ENCODE measurements around the gene FADS6.

FADS6 gene, protein sequence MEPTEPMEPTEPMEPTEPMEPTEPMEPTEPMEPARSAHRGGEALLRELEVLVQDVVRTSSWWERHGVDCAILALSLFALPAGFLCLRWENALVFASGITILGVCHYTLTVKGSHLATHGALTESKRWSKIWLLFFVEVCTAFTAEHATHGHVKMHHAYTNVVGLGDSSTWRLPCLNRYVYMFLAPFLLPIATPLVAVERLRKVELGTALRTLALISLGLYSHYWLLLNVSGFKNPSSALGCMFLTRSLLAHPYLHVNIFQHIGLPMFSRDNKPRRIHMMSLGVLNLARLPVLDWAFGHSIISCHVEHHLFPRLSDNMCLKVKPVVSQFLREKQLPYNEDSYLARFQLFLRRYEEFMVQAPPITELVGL

DNA sequence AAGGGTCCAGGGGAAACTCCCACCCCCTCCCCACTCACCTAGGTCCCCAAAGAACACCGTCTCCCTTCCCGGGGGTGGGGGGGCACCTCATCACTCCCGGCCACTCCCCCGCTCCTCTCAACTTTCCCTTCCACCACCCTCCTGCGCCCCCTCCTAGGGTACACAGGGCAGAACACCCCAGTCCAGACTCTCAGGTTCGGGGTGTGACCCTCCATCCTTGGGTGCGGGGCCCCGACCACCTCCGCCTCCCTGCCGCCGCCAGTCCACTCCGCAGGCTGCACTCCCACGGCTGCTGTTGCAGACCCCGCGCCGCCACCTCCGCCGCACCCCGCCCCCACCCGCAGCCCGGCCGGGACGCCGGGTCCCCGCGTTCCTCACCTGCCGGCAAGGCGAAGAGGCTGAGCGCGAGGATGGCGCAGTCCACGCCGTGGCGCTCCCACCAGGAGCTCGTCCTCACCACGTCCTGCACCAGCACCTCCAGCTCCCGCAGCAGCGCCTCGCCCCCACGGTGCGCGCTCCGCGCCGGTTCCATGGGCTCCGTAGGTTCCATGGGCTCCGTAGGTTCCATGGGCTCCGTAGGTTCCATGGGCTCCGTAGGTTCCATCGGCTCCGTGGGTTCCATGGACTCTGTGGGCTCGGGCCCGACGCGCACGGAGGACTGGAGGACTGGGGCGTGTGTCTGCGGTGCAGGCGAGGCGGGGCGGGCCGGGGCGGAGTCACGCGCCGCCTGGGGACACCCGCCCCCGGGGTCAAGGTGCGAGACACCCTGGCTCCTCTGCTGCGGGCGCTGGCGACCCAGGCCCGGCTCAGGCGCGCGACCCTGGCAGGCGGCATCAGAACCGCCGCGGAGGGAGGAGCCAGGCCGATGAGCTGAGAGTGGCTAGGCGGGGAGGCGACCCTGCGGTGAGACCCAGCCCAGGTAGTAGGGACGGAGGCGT is at the start of gene FADS6:
FADS6 (minus strand) TSS at position 660 of the 938 bp plus-strand sequence; CDS start at position 622, 38 bp downstream.
- H3K9me3 Mint-ChIP-seq, result no peaks in the 10 kb centered on the region
- H3K27ac Mint-ChIP-seq, result no peak within 1 kb of the TSS
- H3K27me3 Mint-ChIP-seq, result peaks cover 42% of the 10 kb centered on the region
- H3K4me1 Mint-ChIP-seq (ENCODE audit: low read depth), result peaks cover 3% of the 10 kb centered on the region
- no peaks in the 10 kb centered on the region for H3K36me3 Mint-ChIP-seq (ENCODE audit: low read depth)
- H3K4me3 Mint-ChIP-seq, result peak within 1 kb of the TSS; percentile 47

DNA sequence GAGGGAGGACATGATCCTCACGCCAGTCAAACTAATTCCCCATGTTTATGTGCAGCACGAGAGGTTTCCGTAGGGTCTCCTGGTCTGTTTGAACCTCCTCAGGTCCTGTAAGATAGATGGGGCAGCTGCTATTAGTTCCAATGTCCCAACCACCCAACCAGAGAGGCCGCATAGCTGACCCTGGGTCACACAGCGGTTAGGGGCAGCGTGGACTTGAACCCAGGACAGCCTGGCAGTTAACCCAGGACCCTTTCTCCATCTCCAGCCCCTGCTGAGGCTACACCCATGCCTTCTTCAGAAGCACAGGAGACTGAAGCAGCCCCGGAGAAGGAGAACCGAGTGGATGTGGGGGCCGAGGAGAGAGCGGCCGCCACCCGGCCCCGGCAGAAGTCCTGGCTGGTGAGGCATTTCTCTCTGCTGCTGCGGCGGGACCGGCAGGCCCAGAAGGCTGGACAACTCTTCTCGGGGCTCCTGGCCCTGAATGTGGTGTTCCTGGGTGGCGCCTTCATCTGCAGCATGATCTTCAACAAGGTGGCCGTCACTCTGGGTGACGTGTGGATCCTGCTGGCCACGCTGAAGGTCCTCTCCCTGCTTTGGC is 47.8 kb upstream of the FADS6 start:
- Mint-ChIP-seq H3K4me1 (ENCODE audit: low read depth) (no peaks in the 10 kb centered on the region), H3K9me3 (no peaks in the 10 kb centered on the region), H3K36me3 (ENCODE audit: low read depth) (no peaks in the 10 kb centered on the region), H3K4me3 (no peak overlapping the region), H3K27ac (no peak overlapping the region), H3K27me3 (peaks cover 48% of the 10 kb centered on the region)

DNA sequence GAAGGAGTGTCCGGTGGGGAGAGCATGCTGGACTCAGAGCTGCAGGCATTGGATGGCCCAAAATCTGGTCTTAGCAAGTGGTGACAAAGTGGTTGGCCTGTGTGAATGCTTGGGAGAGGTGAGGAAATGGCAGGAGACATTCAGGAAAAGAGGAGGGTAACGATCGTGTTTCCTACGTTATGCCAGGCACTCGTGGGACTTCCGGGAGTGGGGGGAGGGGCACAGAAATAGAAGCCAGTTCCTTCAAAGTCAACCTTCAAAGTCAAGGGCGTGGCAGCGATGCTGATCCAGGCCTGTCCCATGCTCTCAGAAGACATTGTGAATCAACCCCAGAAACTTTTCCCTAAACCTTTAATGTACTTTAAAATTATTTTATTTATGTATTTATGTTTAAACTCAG is 46.1 kb upstream of the FADS6 start:
- Mint-ChIP-seq H3K9me3 (no peaks in the 10 kb centered on the region), H3K27me3 (peaks cover 52% of the 10 kb centered on the region)

DNA sequence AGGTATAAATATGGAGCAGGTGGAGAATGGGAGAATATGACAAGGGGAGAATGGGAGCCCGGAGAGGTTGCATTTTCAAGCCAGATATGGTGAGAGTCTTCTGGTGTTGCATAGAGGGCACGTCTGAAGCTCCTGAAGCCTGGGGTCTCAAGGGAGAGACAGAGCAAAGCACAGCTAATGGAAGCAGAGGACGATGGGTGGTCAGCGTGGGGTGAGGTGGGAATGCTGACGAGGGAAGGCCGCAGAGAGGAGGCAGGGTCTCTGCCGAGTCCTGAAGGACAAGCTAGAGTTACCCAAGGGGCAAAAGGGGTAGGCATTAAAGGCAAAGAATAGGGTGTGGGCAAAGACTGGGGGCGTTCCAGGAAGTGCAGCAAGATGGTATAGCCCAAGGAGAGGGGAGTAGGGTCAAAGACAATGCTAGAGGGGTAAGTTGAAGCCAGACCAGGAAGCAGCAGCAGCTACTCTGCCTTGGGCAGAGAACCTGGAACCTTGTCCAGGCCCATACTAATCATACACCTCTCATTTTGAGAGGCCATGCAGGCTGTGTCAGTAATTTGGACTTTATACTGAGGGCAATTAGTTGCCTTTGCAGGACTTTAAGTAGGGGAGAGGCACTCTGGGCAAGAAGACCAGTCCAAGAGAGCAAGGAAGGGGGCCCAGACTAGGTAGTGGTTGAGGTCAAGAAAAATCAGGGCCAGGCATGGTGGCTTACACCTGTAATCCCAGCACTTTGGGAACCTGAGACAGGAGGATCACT is 44.9 kb upstream of the FADS6 start:
- Mint-ChIP-seq H3K4me3 (no peak overlapping the region), H3K4me1 (ENCODE audit: low read depth) (no peaks in the 10 kb centered on the region), H3K27me3 (peaks cover 57% of the 10 kb centered on the region), H3K36me3 (ENCODE audit: low read depth) (no peaks in the 10 kb centered on the region), H3K9me3 (no peaks in the 10 kb centered on the region), H3K27ac (no peak overlapping the region)

More for the DNA sequence above, 46.1 kb upstream of the FADS6 start:
- no peak overlapping the region for H3K4me3 Mint-ChIP-seq
- no peaks in the 10 kb centered on the region for H3K36me3 Mint-ChIP-seq (ENCODE audit: low read depth)
- H3K4me1 Mint-ChIP-seq (ENCODE audit: low read depth), result no peaks in the 10 kb centered on the region
- no peak overlapping the region for H3K27ac Mint-ChIP-seq

DNA sequence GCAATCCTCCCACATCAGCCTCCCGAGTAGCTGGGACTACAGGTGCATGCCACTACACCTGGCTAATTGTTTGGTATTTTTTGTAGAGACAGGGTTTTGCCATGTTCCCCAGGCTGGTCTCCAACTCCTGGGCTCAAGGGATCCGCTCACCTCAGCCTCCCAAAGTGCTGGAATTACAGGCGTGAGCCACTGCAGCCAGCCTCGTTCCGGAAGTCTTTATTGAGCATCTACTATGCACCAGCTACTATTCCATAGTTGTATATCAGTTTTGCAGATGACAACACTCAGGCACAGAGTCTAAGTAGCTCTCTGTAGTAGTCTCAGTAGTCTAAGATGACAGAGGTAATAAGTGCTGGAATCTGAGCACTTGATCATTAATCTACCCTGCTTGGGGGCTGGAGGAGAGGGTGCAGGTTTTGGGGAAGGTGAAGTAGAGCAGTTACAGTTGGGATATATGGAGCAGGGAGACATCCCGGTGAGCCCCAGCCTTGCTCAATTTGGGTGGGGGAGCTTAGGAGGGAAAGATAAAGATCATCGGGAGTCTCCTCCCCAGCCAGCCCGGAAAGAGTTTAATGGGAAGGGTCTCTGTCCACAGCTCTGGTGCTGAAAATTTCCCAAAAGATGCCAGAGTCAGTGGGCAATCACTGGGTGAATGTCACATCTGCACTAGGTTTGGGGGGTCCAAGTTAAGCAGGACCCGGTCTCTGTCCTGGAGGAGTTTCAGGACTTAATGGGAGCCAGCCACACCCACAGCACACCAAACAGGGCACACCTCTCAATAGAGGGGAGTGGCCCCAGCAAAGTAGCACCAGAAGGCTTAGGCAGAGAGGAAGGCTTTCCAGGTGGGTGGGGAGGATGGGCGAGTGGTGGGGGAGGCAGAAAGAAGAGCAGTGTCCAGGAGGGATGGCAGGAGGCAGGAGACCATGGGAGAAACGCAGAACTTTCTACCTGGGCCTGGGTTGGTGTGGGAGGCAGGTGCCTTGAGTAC is 43.9 kb upstream of the FADS6 start:
- Mint-ChIP-seq H3K4me1 (ENCODE audit: low read depth) (no peaks in the 10 kb centered on the region), H3K27ac (no peak overlapping the region), H3K27me3 (peaks cover 66% of the 10 kb centered on the region), H3K9me3 (no peaks in the 10 kb centered on the region), H3K4me3 (no peak overlapping the region), H3K36me3 (ENCODE audit: low read depth) (no peaks in the 10 kb centered on the region)

DNA sequence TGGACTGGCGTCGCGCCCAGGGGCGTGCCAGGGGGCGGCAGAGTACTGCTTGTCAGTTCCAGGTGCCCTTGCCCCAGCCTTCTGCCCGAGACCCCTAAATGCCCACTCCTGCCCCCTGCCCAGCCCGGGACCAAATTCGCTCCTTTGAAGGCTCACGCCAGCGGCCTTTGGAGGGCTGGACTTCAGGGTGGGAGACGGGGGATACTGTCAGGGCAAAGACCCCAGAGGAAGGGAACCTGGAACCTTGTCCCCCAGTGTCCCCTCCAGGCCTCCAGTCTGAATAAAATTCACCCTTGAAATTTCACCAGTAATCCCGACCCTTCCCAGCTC is 43.0 kb upstream of the FADS6 start:
- Mint-ChIP-seq H3K27ac (no peak overlapping the region), H3K4me1 (ENCODE audit: low read depth) (no peaks in the 10 kb centered on the region), H3K27me3 (peaks cover 66% of the 10 kb centered on the region), H3K36me3 (ENCODE audit: low read depth) (no peaks in the 10 kb centered on the region), H3K9me3 (no peaks in the 10 kb centered on the region), H3K4me3 (no peak overlapping the region)

DNA sequence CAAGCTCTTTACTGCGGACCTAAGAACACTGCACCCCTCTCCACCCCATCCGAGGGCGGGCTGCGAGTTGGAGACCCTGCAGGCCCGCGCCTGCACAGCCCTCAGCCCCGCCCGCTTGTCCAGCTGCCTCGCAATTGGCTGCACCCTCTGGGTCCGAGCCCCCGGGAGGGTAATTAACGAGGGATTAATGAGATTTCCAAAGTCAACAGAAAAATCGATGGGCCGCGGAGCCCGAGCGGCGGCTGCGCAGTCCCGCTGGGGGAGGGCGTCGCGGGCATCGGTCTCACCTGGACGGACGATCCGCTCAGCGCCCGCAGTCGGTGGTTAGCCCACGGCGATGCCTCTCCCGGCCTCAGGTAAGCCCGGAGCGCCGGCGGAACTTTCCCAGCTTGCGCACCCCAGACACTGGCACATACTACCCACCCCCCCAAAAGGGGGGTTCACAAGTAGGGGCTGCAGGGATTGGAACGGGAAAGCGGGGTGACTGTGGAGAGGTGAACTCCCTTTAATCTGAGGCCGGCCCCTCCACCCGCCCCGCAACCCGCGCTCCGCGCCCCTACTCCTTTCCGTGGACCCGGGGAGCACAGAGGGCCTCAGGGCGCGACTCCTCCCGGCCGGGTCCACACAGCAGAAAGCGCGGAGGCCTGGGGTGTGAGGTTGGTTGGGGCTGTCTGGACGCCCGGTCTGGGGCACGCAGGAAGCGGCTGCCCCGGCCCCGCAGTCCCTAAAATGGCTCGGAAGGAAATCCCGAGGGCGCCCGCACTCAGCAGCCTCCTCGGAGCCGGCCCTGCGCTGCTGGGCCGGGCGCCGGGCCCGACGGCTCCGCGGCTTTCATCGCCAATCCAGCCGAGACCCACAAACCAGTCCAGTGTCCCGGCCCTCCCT is 42.4 kb upstream of the FADS6 start, which contains the start of gene OTOP3:
OTOP3 (plus strand) TSS at position 314 of the 885 bp plus-strand sequence; CDS start at position 338, 24 bp downstream.
- Mint-ChIP-seq H3K4me3 (no peak within 1 kb of the TSS), H3K36me3 (ENCODE audit: low read depth) (no peaks in the 10 kb centered on the region), H3K27ac (no peak within 1 kb of the TSS), H3K27me3 (peaks cover 70% of the 10 kb centered on the region), H3K4me1 (ENCODE audit: low read depth) (no peaks in the 10 kb centered on the region), H3K9me3 (no peaks in the 10 kb centered on the region)

DNA sequence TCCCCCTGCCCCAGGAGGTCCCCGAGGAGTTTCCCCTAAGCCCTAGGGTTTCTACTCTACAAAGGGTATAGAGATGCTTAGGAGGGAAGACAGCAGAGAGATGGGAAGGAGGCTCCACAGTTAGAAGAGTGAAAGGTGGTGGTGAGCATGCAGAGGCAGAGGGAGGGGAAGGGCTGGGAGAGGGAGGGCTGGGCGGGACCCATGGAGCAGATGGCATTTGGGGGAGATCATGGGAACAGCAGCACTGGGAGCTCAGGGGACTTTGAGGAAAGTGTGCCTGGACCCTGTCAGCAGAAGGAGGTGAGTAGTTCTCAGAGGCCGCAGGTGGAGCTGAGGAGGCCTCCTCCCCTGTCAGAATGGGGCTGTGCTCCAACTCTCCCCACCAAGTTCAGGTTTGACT is 41.6 kb upstream of the FADS6 start:
- Mint-ChIP-seq H3K4me3 (no peak overlapping the region), H3K27me3 (peaks cover 74% of the 10 kb centered on the region), H3K4me1 (ENCODE audit: low read depth) (no peaks in the 10 kb centered on the region), H3K9me3 (no peaks in the 10 kb centered on the region), H3K27ac (no peak overlapping the region), H3K36me3 (ENCODE audit: low read depth) (no peaks in the 10 kb centered on the region)

DNA sequence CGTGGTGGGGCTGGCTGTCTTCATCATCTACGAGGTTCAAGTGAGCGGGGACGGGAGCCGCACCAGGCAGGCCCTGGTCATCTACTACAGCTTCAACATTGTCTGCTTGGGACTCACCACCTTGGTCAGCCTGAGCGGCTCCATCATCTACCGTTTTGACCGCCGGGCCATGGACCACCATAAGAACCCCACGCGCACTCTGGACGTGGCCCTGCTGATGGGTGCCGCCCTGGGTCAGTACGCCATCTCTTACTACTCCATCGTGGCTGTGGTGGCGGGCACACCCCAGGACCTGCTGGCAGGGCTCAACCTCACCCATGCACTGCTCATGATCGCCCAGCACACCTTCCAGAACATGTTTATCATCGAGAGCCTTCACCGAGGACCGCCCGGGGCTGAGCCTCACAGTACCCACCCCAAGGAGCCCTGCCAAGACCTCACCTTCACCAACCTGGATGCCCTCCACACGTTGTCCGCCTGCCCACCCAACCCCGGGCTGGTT is 37.2 kb upstream of the FADS6 start:
- Mint-ChIP-seq H3K27me3 (peaks cover 71% of the 10 kb centered on the region), H3K4me1 (ENCODE audit: low read depth) (no peaks in the 10 kb centered on the region), H3K36me3 (ENCODE audit: low read depth) (no peaks in the 10 kb centered on the region), H3K9me3 (no peaks in the 10 kb centered on the region), H3K4me3 (no peak overlapping the region), H3K27ac (no peak overlapping the region)

DNA sequence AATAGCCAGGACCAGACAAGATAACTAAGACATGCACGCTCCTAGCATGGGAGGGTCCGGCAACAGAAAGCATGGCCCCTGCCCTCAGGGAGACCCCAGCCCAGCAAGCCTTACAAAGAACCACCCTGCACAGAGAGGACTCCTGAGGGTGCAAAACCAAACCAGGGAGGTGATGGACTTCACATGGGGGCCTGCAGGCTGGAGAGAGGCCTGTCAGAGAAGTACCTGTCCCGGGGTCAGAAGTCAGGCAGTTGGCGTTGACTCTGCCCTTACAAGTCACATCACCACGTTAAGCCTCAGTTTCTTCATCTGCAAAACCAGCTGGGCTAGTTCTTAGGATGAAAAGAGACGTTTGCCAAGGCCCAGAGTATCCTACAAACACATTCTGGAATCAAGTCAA is 35.4 kb upstream of the FADS6 start:
- Mint-ChIP-seq H3K27ac (no peak overlapping the region), H3K36me3 (ENCODE audit: low read depth) (no peaks in the 10 kb centered on the region), H3K4me3 (no peak overlapping the region), H3K27me3 (peaks cover 78% of the 10 kb centered on the region), H3K9me3 (no peaks in the 10 kb centered on the region), H3K4me1 (ENCODE audit: low read depth) (no peaks in the 10 kb centered on the region)

DNA sequence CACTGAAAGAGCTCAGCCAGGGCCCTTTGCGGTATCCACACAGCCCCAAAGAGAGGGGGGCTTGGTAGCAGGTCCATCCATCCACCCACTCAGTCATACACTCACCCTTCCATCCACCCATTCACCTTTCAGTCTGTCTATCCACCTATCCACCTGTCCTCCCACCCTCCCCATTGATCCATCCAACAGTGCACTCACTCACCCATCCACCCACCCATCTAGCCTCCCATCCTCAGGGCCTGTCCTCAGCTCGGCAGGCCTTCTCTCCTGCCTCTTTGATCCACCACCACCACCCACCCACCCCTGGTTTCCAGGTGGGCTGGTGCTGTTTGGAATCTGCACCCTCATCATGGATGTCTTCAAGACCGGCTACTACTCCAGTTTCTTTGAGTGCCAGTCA is 31.8 kb upstream of the FADS6 start:
- no peaks in the 10 kb centered on the region for H3K9me3 Mint-ChIP-seq
- H3K27ac Mint-ChIP-seq, result no peak overlapping the region
- H3K4me3 Mint-ChIP-seq, result no peak overlapping the region
- H3K36me3 Mint-ChIP-seq (ENCODE audit: low read depth), result no peaks in the 10 kb centered on the region
- H3K27me3 Mint-ChIP-seq, result peaks cover 58% of the 10 kb centered on the region
- H3K4me1 Mint-ChIP-seq (ENCODE audit: low read depth), result no peaks in the 10 kb centered on the region

DNA sequence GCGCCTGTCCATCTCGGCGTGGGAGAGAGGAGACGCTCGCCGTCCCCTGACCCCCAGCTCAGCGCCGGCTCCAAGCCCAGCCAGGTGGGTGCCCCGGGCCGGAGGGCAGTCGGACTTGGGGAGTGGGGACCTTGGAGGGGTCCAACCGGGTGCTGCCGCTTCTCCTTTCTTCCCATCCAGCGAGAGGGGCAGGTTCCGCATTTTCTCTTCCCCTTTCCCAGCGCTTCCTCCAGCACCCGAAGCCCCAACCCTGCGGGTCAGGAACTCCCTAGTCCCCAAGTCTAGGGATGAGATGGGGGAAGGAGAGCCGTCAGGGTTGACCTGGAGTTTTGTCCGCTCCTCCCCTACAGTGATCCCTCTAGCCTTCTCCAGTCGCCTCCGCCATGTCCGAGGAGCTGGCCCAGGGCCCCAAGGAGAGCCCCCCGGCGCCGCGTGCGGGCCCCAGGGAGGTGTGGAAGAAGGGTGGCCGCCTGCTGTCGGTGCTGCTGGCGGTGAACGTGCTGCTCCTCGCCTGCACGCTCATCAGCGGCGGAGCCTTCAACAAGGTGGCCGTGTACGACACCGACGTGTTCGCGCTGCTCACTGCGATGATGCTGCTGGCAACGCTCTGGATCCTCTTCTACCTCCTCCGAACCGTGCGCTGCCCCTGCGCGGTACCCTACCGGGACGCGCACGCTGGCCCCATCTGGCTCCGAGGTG is 31.0 kb upstream of the FADS6 start, which contains the start of gene OTOP2:
OTOP2 (plus strand) TSS at position 24 of the 699 bp plus-strand sequence; CDS start at position 384, 360 bp downstream.
- H3K4me3 Mint-ChIP-seq, result no peak within 1 kb of the TSS
- no peaks in the 10 kb centered on the region for H3K36me3 Mint-ChIP-seq (ENCODE audit: low read depth)

More for the DNA sequence above, 31.0 kb upstream of the FADS6 start, which contains the start of gene OTOP2:
- Mint-ChIP-seq H3K27me3 (peaks cover 51% of the 10 kb centered on the region), H3K27ac (no peak within 1 kb of the TSS), H3K4me1 (ENCODE audit: low read depth) (no peaks in the 10 kb centered on the region), H3K9me3 (no peaks in the 10 kb centered on the region)
